ENCODE data around the gene APBA3.
"Not testable (repeated sequence)": the region's sequence is repeated elsewhere in the genome, so short reads cannot be mapped to it uniquely, and the experiment has no call there.

APBA3 gene

DNA sequence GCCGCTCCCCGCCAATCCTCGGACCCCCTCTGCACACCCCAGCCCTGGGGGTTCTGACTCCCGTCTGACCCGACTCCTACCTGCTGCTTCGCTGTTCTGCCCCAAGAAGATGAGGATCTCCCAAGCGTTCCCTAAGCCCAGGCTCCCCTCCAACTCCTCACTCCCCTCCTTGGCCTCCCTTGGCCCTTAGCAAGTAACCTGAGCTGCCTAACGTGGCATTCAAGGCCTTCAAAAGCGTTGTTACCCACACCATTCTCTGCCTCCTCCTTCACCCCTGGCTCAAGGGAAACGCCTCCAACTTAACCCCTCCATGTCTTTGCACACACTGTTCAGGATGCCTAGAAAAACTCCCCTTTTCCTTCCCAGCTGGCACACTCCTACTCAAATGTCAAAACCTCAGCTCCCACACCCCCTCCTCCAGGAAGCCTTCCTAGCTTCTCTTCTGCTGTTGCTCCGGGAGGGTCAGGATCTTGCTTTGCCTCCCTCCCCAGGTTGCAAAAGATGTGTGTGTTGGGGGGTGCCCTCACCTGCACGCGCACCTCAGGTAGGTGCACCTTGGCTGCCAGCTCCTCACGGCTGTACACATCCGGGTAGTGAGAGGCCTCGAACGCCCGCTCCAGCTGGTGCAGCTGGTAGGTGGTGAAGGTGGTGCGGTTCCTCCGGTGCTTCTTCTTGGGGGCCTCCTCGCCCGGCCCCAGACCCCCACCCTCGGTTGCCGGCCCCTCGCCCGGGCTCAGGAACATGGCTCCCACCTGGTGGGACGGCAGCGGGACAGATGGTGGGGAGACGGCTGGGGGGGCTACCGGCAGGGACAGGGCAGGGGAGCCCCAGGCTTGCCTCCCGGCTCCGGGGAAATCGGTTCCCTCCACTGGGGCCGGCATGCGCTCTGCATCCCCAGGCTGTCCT is 9.8 kb upstream of the APBA3 start:
- no peak for DNase-seq (ENCODE audit: low read depth in 2 of 2)

DNA sequence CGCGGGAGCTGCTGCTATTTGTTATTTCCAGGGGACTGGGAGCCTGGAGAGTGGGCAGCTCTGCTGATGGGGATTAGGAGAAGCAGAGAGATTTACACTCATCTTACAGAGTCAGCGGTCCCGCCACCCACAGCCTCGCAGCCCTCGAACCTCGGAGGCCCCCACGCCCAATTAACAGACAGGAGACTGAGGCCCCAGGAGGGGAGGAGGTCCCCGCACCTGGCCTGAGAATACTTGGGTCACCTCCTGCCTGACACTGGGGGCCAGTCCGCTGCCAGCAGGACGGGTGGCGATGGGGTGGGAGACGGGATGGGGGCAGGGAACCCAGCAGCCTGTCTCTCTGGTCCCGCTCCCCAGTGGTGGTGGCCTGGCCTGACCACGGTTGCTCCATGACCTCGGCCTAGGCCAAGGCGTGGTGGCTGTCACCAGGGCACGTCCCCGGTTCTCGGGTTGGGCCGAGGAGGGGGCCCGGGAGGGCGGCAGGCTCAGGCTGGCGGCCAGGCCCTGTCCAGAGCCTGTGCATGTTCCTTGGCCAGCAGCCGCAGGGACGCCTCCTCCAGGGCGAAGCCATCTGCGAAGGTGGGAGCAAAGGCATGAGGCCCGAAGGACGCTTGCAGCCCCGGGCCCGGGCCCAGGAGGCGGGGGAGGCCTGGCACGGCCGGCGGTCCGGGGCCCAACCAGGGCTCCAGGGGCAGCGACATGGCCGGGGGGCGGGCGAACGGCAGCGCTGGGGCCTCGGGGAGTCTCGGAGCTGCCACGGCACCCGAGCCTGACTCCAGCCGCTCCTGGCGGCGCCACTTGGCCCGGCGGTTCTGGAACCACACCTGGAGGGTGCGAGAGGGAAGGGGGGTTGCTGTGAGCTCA is 8.9 kb upstream of the APBA3 start:
- no peak for DNase-seq (ENCODE audit: low read depth in 2 of 2)

DNA sequence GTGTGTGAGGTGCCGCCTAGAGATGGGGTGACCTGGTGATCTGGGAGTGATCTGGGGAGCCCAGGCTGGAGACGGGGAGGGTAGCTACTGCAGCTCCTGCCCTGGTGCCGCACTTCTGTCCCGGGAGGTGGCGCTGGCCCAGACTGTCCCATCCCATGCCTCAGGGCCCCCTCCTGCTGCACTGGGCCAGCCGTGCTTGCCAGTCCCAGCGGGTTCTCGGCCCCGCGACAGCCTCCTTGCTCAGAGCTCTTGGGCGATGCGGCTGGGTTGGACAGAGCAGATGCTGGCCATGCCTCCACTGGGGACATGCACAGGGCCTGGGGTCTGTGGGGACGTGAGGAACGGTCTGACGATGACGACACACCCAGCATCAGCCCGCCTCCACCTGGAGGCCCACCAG is 8.0 kb upstream of the APBA3 start:
- no peak for DNase-seq (ENCODE audit: low read depth in 2 of 2)

DNA sequence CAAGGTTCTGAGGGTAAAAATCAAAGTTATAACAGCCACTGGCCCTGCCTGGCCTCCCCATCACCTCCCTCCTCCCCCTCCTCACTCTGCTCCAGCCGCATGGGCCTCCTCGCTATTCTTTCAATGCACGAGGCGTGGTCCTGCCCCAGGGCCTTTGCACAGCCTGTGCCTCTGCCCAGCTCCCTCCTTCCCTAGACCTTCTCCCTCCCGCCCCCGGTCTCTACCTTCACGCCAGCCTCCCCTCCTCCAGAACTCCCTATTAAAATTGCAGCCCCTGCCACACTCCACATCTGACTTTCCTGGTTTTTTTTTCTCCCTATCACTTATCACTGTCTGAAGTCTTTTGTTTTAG is 7.2 kb upstream of the APBA3 start:
- DNase-seq (ENCODE audit: low read depth in 2 of 2) = no peak

DNA sequence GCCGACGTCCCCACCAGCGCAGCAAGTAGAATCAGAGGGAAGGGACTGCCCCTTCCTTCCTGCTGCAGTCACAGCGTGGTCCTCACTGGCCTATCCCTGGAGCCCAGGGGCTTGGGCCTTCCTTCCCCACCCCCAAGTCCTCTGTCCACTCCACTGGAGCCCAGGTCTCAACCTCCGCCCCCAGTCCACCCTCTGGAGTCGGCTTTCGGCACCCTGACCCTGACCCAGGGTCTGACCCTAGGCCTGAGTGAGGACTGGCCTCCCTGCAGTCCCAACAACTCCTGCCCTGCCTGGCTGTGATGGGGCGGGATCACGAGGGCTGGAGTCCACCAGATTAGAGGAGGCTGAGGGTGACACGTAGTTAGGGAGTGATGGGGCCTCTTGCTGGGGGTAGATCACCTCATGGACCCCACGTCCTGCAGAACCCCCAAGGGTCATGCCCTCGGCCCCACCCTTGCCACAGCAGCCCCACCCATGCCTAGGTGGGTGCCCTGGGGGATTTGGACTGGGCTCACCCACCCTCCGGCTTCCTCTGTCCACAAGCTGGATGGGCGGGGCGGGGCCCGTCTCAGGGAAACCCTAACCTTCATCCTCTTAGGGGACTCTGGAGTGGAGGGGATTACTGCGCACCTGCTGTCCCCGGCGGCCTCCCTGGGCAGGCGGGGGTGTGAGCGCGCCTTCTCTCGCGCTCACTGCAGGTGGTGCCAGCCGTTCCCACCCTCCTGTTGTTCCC is 6.7 kb upstream of the APBA3 start:
- DNase-seq (ENCODE audit: low read depth in 2 of 2) = no peak

DNA sequence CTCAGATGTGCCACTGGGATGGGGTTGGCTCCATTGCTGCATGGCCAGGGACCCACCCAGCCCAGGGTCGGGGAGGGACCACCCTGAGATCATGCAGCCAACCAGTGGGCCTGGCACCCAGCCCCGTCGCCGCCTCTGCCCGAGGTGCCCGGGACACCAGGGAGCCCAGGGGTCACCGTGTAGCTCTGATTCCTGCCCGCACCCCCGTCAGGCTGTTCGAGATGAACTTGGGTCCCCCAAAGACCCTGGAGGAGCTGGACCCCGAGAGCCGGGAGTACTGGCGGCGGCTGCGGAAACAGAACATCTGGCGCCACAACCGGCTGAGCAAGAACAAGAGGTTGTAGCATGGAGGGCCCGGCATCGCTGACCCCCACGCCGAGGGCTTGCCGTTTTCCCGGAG is 5.6 kb upstream of the APBA3 start:
- DNase-seq (ENCODE audit: low read depth in 2 of 2) = no peak

DNA sequence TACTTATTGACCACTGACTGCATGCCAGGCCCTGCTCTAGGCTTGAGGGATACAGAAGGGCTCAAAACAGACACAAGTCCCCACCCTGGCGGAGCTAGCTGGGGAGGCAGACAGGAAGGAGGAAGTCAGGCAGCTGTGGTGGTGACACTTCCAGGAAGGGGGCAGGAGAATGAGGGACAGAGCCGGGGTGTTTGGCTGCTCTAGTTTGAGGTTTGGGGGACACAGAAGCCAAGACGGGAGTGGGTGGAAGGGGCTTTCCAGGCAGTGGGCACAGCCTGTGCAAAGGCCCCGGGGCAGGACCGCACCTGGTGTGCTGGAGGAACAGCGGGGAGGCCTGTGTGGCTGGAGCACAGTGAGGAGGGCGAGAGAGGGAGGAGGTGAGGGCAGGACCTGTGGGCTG is 5.0 kb upstream of the APBA3 start:
- no peak for DNase-seq (ENCODE audit: low read depth in 2 of 2)

DNA sequence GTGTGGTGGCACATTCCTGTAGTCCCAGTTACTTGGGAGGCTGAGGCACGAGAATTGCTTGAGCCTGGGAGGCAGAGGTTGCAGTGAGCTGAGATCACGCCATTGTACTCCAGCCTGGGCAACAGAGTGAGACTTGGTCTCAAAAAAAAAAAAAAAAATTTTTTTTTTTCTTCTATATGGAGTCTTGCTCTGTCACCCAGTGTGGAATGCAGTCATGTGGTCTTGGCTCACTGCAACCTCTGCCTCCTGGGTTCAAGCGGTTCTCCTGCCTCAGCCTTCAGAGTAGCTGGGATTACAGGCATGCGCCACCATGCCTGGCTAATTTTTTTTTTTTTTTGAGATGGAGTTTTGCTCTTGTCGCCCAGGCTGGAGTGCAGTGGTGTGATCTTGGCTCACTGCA is 4.3 kb upstream of the APBA3 start:
- DNase-seq (ENCODE audit: low read depth in 2 of 2) = not testable (repeated sequence)

DNA sequence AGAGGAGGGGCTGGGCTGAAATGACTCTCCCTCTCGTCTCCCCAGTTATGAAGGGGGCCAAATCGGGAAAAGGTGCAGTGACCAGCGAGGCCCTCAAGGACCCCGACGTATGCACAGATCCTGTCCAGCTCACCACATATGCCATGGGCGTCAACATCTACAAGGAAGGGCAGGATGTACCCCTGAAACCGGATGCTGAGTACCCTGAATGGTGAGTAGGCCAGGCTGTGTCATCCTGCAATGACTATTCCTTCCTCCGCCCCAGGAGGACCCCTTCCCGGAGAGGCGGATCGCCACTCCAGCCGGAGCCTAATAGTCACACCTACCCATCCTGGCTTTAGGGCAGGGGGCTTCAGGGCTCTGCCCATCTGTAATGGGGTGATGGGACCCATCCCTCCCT is 3.6 kb upstream of the APBA3 start:
- DNase-seq (ENCODE audit: low read depth in 2 of 2) = no peak

DNA sequence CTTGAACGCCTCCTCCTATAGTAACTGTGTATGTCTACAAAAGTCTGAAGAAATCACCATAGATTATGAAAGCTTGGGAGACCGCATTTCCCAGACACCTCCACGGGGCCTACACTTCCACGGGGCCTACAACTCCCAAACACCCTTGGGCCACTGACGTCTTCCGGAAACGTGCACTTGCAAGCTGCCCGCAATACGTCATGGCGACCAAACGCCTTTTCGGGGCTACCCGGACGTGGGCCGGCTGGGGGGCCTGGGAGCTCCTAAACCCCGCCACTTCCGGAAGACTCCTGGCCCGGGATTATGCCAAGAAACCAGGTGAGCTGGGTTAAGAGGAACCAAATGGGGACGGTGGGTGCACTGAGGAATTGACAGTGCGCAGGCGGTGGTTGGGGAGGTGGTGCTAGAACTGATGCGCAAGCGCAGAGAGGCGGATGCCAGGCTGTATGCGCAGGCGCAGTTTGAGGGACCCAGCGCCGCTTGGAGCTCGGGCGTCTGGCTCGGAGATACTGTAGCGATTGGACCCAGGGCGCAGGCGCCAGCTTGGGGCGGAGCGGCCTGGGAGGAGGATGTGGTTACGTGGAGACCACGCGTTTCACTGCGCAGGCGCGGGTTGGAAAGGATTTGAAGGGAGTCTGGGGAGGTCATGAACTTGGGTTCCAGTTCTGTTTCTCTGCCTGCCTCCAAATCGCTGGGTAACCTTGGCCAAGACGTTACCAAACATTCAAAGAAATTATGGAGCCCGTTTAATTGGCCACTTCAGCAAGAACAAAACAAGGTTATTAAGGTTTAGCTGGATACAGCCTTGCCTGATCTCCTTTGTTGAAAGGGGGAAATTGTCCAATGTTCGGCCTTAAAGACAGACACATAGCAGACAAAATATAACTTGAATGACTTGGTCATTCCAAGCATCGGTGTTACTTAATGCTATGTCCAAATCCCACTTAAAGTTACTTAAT is 1.3 kb upstream of the APBA3 start, which contains the start of gene MRPL54:
Gene MRPL54 (plus strand): TSS at position 182 of the 959 bp plus-strand sequence. CDS start 19 bp downstream, at position 201.
- peak; percentile 98 to 99 for DNase-seq (ENCODE audit: low read depth in 2 of 2)

DNA sequence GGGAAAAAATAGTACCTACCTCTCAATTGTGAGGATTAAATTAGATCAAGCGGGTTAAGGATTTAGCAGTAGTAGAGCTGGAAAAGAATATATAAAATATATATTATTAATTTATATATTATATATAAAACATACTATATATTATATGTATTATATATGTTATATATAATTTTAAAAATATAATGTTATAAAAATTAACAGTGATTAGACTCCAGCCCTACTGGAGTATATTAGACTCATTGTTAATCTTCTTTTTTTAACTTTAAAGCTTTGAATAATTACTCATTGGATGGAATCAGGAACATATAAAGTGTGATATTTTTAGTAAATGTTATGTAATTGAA is 610 bp upstream of the APBA3 start:
- no peak for DNase-seq (ENCODE audit: low read depth in 2 of 2)

DNA sequence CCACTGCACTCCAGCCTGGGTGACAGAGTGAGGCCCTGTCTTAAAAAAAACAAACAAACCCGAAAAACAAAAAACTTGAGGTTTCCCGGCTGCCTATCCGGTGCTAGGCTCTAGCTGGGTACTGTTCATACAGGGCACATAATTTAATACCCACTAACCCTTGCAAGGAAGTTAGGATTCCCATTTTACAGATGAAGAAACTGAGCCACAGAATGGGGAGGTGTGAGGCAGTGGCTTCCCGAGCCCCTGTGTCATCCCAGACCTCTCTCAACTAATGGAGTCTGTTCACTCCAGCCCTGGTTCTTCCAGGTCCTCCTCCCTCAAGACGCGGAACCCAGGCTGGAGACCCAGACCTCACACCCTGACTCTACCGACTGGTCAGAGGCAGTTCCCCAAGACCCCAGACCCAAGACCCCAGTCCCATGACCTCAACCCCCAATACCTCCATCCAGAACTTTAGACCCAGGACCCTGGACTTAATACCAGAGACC is 576 bp downstream of the APBA3 start:
- no peak for DNase-seq (ENCODE audit: low read depth in 2 of 2)

DNA sequence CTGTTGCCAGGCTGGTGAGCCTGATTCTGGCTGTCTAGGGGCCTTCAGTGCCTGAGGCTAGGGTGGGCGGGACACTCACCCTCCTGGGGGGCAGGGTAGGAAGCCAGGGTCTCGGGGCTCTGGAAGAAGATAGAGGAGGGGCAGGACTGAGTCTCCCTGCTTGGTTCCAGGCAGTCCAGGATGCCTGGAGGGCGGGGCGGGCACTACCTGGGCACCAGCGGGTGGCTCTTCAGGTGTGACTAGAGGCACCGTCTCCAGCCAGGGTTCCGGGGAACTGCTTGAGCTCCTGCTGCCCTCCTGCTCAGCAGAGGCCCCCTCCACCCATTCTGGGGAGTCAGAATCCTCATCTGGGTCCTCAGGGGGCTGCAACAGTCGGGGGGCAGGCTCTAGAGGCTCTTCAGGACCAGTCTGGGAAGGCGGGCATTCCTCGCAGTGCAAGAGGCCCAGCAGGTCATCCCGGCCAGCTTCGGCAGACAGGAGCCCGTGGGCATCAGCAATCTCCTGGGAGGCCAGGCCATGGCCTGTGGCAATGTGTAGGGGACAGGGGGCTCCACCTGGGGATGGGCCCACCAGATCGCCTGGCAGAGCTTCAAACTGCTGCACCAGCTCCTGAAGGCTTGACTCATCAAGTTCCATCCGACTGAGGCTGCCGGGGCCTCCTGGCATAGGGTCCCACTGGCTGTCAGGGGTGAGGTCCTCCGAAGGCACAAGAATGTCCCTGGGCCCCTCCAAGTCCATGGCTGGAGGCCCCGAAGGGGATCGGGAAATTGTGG is 1.8 kb downstream of the APBA3 start:
- DNase-seq (ENCODE audit: low read depth in 2 of 2) = no peak

DNA sequence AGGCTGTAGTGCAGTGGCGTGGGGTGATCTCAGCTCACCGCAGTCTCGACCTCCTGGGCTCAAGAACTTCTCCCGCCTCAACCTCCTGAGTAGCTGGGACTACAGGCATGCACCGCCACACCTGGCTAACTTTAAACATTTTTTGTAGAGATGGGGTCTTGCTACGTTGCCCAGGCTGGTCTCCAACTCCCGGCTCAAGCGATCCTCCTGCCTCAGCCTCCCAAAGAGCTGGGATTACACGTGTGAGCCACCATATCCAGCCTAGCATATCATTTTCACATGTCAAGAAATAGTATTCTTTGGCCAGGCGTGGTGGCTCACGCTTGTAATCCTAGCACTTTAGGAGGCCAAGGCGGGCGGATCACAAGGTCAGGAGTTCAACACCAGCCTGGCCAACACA is 3.2 kb downstream of the APBA3 start:
- DNase-seq (ENCODE audit: low read depth in 2 of 2) = not testable (repeated sequence)

DNA sequence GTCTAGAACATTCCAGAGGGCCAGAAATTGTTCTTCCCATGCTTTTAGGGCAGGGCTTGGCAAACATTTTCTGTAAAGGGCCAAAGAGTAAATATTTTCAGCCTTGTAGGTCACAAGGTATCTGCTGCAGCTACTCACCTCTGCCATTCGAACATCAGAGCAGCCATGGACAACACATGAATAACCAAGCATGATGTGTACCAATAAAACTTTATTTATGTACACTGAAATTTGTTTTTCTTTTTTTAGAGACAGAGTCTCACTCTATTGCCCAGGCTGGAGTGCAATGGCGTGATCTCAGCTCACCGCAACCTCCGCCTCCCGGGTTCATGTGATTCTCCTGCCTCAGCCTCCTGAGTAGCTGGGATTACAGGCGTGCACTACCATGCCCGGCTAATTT is 3.8 kb downstream of the APBA3 start:
- not testable (repeated sequence) for DNase-seq (ENCODE audit: low read depth in 2 of 2)

DNA sequence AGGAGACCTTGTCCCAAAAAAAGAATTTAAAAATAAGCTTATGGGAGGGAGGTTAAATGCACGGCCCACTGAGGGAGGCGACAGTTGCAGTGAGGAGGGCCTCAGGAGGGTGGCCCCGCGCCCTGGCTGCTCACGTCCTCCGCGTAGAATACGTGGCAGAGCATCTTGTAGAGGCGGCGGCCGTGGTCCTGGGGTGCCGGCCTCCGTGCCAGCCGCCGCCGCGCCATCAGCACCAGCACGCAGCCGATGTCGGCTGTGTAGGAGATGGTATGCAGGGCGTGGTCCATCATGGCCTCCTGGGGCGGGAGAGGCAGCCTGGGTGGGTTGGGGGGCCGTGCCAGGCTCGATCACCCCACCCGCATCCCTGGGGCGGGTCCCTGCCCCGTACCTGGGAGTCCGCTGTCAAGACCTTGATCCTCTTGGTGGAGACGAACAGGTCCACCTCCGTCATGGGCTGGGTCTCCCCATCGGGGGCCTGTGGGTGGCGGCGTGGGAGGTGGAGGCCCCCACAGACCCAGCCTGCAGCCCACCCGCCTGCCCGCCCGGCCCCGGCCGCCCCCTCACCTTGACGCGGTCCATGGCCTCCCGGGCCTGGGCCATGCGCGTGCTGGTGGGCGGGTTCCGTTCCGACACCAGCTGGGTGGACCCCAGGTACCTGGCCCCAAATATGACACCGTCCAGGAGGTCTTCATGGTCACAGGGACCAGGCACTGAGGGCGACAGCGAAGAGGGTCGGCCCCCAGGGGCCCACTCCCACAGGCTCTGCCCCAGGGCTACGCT is 7.7 kb downstream of the APBA3 start:
- no peak for DNase-seq (ENCODE audit: low read depth in 2 of 2)

DNA sequence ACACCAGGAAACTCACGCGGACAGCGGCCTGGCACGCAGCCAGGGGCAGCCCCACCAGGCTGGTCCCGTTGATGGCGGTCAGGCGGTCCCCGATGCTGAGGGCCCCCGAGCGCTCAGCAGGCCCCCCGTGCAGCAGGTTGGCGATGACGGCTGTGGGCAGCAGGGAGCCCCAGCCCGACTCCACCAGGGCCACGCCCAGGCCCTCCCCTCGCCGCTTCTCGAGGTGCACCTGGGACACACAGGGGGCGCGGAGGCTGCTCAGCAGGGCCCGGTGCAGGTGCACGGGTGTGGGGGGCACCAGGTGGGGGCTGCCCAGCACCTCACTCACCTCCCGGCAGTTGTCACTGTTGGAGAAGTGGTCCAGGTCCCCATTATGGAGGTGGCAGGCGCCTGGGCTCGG is 9.0 kb downstream of the APBA3 start:
- DNase-seq (ENCODE audit: low read depth in 2 of 2) = no peak

DNA sequence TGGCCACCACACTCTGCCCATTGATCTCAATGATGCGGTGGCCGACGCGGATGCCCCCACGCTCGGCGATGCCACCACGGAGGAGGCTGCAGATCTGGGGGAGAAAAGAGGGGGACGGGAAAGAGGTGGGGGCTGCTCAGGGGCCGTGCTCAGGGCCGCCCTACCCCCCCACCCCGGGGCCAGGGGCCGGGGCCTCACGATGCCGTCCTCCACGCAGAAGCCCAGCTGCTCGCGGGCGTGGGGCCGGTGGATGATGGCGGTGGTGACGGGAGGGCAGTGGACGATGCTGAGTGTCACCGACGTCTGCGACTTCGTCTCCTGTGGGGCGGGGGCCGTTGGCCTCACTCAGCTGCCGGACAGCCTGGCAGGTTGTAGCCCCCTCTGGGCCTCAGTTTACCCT is 10.3 kb downstream of the APBA3 start:
- DNase-seq (ENCODE audit: low read depth in 2 of 2) = no peak

DNA sequence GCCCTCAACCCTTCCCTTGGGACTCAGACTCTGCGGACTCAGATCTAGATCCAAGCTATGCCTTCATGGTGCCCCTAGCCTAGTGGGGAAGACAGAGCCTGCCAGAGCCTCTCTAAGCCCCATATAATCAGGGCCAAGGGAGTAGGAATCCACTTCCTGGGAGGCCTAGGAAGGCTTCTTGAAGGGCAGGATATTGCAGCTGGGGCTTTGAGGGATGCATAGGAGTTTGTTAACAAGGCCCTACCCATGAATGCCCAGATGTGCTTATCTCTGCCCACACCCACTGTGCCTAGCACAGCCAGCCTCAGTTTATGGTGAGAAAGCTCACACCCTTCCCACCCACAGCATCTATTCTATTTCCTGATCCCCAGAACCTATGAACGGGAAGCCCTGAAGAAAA is 11.3 kb downstream of the APBA3 start:
- no peak for DNase-seq (ENCODE audit: low read depth in 2 of 2)
